Muscle layer of colon (tissue), 2 donors: ENCODE data around the gene ANO6.
A peak's percentile ranks its signal among the peaks of the same experiment; 100 is the strongest.

Experiments
- H3K27ac ChIP-seq: one replicate; pipeline ENCODE4 v1.7.0; 2013; ENCODE audit warnings: low read depth, mild to moderate bottlenecking, low read length, moderate library complexity
- H3K27me3 ChIP-seq, 2 donors: one replicate each; pipeline ENCODE4 v1.7.0; 2013; ENCODE audit warnings: low read length in 2 of 2, mild to moderate bottlenecking in 2 of 2; ENCODE audit not compliant: insufficient read depth in 2 of 2, control insufficient read depth in 1 of 2
- H3K36me3 ChIP-seq: one replicate; pipeline ENCODE4 v1.7.0; 2013; ENCODE audit warnings: mild to moderate bottlenecking, low read length; ENCODE audit not compliant: insufficient read depth
- H3K4me1 ChIP-seq: one replicate; pipeline ENCODE4 v1.7.0; 2013; ENCODE audit warnings: mild to moderate bottlenecking, low read length; ENCODE audit not compliant: insufficient read depth
- H3K4me3 ChIP-seq, 2 donors: one replicate each; pipeline ENCODE4 v1.7.0; 2013; ENCODE audit warnings: low read length in 2 of 2, low read depth in 1 of 2, mild to moderate bottlenecking in 1 of 2, moderate library complexity in 1 of 2
- H3K9ac ChIP-seq: one replicate; pipeline ENCODE4 v1.7.0; 2013; ENCODE audit warnings: low read length
- H3K9me3 ChIP-seq: one replicate; pipeline ENCODE4 v1.7.0; 2013; ENCODE audit warnings: mild to moderate bottlenecking, low read length
- donor health status: abdominal sarcoma.
- donor health status: Adenocarcinoma of cecum.

The ANO6 gene

DNA sequence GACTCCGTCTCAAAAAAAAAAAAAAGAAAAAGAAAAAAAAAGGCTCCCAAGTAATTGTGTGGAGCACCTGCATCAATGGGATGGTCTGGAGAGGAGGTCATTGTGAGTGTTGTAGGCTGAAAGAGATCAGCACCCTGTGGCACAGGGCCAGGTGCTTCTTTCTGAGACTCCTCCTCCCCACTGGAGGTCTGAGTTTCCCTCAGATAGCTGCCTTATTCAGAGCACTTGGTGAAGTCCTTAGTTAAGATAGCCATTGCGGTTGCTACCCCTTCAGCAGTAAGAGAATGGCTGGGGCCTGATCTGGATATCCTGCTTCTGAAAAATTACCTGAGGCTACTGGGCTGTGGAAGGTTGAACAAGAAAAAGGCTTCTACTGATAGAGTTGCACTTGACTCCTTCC is 69.8 kb downstream of the ANO6 start:
- Histone ChIP-seq H3K9me3 (no peaks in the 10 kb centered on the region), H3K9ac (no peak overlapping the region), H3K4me3 (no peak overlapping the region), H3K27me3 (no peaks in the 10 kb centered on the region), H3K27ac (no peak overlapping the region), H3K4me1 (peaks cover 42% of the 10 kb centered on the region), H3K36me3 (no peaks in the 10 kb centered on the region)

DNA sequence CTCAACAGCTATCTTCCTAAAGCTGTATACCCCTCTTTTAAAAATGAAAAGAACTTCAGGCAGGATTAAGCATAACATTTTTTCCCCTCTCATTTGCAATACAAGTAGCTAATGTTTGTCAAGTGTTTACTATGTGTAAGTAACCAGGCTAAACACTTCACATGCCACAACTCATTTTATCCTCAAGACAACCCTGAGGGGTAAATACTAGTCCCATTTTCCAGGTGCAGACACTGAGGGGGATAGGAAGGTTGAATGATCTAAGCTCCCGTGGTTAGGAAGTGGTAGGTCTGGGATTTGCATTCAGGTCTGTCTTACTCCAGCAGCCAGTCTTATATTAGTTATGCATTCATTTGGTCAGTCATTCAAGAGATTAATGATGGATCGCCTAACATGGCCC is 70.7 kb downstream of the ANO6 start:
- Histone ChIP-seq H3K36me3 (no peaks in the 10 kb centered on the region), H3K27ac (no peak overlapping the region), H3K27me3 (no peaks in the 10 kb centered on the region), H3K9me3 (no peaks in the 10 kb centered on the region), H3K9ac (no peak overlapping the region), H3K4me3 (no peak overlapping the region), H3K4me1 (peaks cover 45% of the 10 kb centered on the region)

DNA sequence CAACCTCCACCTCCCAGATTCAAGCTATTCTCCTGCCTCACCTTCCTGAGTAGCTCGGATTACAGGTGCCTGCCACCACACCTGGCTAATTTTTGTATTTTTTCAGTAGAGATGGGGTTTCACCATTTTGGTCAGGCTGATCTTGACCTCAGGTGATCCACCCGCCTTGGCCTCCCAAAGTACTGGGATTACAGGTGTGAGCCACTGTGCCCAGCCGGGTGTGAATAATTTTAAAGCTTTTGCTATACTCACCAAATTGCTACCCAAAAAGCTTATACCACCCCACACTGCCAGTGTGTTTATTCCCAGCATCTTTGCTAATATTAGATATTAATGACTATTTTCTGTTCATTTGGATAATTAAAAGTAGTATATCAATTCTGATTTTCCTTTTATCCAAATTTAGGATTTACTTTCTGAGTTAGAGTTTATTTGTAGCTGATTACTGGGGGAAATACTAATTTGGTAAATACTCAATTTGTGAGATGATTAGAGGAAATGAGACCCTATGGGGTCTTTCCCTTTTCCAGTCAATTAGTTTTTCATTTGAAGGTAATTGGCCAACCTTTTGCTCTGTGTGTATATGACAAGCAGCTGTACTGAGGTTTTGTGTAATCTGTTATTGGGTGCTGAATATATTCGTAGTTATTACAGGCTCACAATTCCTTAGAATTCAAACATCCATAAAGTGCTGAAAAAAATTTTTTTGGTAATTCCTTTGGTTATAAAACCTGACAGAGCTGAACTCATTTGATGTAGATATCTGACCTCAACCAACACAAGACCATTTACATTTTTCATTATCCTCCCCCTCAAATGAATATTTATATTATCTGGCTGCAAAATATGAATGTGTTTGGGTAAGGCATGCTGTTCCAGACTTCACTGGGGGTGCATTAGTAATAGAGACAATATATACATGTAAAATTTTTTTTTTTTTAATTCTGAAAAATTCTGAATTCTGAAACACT is 73.6 kb downstream of the ANO6 start:
- peaks cover 38% of the 10 kb centered on the region for H3K4me1 ChIP-seq
- no peaks in the 10 kb centered on the region for H3K36me3 ChIP-seq
- H3K9ac ChIP-seq = no peak overlapping the region
- no peak overlapping the region for H3K4me3 ChIP-seq
- no peaks in the 10 kb centered on the region for H3K27me3 ChIP-seq
- H3K27ac ChIP-seq = no peak overlapping the region
- no peaks in the 10 kb centered on the region for H3K9me3 ChIP-seq

DNA sequence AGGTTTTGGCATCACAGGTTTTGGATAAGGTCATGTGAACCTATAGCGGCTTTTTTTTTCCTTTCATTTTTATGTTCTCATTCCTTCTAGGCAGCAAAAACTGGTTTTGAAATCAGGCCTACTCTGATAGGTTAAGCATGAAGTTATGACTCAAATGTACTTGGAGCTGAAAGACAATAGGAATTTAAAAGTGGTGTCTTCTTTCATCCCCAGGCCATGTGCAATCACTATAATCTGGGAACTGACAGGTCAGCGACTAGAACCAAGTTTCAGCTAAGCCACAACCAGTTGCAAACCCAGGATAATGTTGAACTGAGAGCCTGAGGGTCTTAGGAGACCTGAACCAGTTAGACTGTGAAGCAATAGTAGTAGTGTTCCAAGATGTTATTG is 74.3 kb downstream of the ANO6 start:
- Histone ChIP-seq H3K4me3 (no peak overlapping the region), H3K4me1 (peaks cover 31% of the 10 kb centered on the region), H3K36me3 (no peaks in the 10 kb centered on the region), H3K27ac (no peak overlapping the region), H3K9me3 (no peaks in the 10 kb centered on the region), H3K9ac (no peak overlapping the region), H3K27me3 (no peaks in the 10 kb centered on the region)

DNA sequence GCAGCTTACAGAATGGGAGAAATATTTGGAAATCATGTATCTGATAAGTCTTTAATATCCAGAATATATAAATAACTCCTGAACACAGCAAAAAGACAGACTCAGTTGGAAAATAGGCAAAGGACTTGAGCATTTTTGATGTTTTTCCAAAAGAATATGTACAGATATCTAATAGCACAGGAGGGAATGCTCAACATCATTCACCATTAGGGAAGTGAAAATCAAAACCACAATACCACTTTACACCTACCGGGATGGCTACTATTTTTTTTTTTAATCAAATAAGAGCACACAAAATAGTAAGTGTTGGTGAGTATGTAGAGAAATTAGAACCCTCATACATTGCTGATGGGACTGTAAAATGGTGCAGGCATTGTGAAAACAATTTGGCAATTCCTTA is 75.6 kb downstream of the ANO6 start:
- H3K4me3 ChIP-seq = no peak overlapping the region
- no peaks in the 10 kb centered on the region for H3K9me3 ChIP-seq
- H3K27me3 ChIP-seq = no peaks in the 10 kb centered on the region
- peak overlapping the region; percentile 64 for H3K27ac ChIP-seq
- H3K4me1 ChIP-seq = peaks cover 22% of the 10 kb centered on the region
- no peak overlapping the region for H3K9ac ChIP-seq
- no peaks in the 10 kb centered on the region for H3K36me3 ChIP-seq

DNA sequence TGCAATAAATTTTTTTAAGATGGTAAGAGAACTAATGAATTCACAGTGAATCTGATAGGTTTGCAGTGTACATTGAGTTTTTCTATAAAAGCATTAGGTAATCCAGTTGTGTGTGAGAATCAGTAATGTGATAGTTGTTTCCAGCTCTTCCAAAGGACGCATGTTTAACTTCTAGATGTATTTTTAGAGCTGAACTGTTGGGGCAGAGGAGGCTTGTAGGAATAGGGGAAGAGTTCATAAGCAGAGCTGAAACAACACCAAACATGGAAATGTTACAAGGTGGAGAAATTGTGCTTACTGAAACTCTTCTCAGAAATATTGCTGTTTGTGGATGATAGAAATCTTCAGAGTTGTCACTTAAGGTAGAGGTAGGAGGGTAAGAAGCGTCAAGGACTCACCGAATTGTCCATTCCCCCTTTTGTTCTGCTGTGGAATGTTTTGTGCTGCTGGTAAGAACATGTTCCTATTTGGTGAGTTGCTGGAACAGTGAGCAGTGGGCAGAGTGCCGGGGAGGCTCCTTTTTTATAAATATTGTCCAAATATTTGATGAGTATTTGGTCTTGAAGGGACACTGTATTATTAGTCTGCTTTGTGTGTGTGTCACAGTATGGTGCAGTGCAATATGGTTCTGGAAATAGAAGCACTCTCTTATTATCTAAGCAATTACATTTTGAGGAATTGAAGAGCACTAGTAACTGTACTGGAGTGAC is 76.7 kb downstream of the ANO6 start:
- no peaks in the 10 kb centered on the region for H3K27me3 ChIP-seq
- peak overlapping the region in 1 of 2 donors; percentile 1 for H3K4me3 ChIP-seq

DNA sequence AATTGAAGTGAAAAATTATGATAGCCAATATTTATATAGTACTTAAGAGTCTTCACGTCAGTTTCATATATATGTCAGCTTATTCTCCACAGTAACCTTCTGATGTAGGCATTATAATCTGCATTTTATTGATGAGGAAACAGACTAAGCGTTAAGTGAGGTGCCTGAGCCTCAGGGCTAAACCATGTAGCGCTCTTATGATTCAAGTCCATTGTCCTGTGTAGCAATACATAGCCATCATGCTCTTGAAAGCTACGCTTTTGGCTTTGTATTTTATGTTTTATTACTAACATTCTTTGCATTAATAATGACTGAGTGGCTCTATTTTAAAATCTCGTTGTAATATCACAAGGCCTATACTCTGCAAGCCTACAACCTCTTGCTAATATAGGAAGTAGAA is 79.0 kb downstream of the ANO6 start:
- Histone ChIP-seq H3K27me3 (no peaks in the 10 kb centered on the region), H3K36me3 (no peaks in the 10 kb centered on the region), H3K9ac (no peak overlapping the region), H3K4me1 (peaks cover 35% of the 10 kb centered on the region), H3K4me3 (no peak overlapping the region), H3K9me3 (no peaks in the 10 kb centered on the region), H3K27ac (peak overlapping the region; percentile 56)

More for the DNA sequence above, 76.7 kb downstream of the ANO6 start:
- no peaks in the 10 kb centered on the region for H3K9me3 ChIP-seq
- no peak overlapping the region for H3K9ac ChIP-seq
- H3K36me3 ChIP-seq = no peaks in the 10 kb centered on the region
- H3K4me1 ChIP-seq = peaks cover 14% of the 10 kb centered on the region
- peak overlapping the region; percentile 64 for H3K27ac ChIP-seq

DNA sequence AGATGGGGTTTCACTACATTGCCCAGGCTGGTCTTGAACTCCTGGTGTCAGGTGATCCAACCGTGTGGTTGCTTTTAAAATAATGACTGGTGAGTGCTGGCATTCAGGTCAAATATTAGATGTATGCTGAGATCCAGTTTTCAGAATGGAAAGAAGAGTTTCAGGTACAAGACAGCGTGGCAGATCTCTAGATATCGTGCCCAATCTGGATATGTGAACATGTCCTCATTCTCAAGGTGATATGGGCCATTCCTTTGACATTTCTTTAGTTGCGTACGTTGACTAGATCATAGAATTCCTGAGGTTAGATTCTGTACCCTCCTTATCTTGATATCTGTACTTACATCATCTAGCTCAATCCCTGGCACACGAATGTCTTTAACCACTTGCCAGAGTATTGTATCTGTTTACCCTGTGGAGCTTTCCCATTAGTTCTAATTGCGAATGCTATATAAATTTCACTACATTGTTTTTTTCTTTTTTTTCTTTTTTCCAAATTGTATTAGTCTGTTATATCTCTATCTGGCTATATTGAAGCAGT is 80.2 kb downstream of the ANO6 start:
- Histone ChIP-seq H3K9me3 (no peaks in the 10 kb centered on the region), H3K4me1 (peaks cover 36% of the 10 kb centered on the region), H3K36me3 (no peaks in the 10 kb centered on the region), H3K9ac (no peak overlapping the region), H3K4me3 (no peak overlapping the region), H3K27ac (no peak overlapping the region), H3K27me3 (no peaks in the 10 kb centered on the region)

DNA sequence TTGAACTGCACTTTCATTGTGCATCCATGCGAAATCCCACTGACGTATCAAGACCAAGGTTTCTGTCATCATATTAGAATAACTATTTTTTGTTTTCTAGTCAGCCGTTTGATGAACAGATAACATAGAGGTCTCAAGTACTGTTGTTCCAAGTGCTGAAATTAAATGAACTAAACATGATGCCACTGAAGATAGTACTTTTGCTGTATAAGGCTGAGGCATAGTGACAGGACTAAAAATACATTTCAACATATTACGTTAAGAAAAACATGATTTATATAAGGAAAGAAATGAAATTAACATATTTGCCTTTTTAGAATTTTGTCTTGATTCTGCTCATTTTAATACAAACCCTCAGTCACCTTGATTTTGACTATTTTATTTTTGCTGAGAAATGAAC is 82.2 kb downstream of the ANO6 start:
- Histone ChIP-seq H3K27me3 (no peaks in the 10 kb centered on the region), H3K4me3 (no peak overlapping the region), H3K27ac (peak overlapping the region; percentile 70), H3K36me3 (no peaks in the 10 kb centered on the region), H3K9me3 (no peaks in the 10 kb centered on the region), H3K4me1 (peaks cover 30% of the 10 kb centered on the region), H3K9ac (no peak overlapping the region)

DNA sequence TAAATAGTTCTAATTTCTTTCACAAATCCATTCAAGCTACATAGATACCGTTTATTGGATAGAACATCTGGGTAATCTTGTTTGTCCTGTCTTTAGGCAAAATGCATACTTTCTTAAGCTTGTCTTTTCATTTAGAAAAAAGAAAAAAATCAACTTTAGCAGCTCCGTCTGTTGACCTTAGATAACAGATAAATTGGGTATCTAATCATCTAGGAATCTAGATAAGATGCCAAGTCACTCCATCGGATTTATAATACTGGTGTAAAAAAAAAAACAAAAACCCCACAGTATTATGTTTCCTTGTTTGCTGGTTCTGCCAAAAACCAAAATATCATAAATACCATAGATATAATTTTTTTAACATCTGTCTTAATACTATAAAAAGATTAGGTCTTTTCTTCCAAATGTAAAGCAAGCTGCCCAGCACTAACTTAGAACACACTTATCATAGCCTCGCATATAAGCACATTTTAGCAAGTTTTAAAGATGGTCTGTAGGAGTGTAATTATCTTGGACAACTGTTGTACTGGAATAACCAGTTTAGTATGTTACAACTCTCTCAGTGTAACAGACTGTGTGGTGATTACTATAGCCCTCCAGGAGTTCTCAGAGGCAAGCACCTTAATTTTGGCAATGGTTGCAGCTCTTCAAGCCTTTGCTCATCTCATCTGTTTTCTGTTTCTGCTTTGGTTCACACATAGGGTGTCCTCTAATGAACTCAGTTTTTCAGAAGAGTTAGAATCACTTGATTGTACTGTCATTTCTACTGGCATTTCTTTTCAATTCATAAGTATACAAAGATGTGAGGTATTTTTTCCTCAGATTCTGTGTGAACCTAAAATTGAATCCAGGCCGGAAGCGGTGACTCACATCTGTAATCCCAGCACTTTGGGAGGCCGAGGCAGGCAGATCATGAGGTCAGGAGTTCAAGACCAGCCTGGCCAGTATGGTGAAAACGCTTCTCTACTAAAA is 83.1 kb downstream of the ANO6 start:
- Histone ChIP-seq H3K4me3 (no peak overlapping the region), H3K27ac (peak overlapping the region; percentile 70), H3K4me1 (peaks cover 38% of the 10 kb centered on the region), H3K9me3 (no peaks in the 10 kb centered on the region), H3K9ac (no peak overlapping the region), H3K27me3 (no peaks in the 10 kb centered on the region), H3K36me3 (no peaks in the 10 kb centered on the region)
